ENCODE data around the gene ITGA2B.

ITGA2B gene

DNA sequence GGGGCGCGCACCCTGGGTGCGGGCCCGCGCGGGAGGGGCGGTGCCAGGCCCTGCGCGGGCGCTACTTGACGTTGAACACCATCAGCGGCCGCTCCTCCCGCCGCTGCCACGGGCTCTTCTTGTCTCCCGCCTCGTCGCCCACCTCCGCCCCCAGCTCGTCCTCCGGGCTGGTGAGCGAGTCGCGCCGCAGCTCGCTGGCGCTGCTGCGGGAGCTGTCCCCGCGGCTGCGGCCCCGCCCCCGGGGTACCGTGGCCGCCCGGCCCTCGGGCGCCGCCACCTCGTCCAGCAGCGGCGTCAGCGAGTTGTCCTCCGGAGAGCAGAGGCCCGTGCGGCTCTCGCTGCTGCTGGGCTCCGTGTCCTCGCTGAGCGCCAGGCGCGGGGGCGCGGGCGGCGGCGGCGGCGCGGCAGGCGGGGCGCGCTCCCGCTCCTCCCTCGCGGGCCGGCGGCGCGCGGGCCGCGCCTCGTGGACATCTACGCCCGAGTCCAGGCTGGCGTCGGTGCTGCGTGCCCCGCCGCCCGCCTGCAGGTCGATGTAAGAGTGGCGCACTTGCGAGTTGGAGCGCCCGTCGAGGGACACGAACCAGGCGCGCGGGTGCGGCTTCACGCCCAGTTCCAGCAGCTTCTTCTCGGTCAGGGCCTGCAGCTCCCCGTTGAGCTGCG lies 35.6 kb downstream of the ITGA2B start:
- H3K4me3 ChIP-seq (ENCODE audit: low read depth, low read length): no peak overlapping the region
- in situ Hi-C loops (cut with HindIII; ENCODE audit: low sequenced_read_pairs): loop anchor here (25.0 kb wide), 1 partner anchor 283 kb away; no protein-coding TSS in a partner anchor
- TF ChIP-seq, protein P1, sequence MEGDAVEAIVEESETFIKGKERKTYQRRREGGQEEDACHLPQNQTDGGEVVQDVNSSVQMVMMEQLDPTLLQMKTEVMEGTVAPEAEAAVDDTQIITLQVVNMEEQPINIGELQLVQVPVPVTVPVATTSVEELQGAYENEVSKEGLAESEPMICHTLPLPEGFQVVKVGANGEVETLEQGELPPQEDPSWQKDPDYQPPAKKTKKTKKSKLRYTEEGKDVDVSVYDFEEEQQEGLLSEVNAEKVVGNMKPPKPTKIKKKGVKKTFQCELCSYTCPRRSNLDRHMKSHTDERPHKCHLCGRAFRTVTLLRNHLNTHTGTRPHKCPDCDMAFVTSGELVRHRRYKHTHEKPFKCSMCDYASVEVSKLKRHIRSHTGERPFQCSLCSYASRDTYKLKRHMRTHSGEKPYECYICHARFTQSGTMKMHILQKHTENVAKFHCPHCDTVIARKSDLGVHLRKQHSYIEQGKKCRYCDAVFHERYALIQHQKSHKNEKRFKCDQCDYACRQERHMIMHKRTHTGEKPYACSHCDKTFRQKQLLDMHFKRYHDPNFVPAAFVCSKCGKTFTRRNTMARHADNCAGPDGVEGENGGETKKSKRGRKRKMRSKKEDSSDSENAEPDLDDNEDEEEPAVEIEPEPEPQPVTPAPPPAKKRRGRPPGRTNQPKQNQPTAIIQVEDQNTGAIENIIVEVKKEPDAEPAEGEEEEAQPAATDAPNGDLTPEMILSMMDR (IDR thresholded peaks at IDR 0.05; ENCODE audit: low read depth, low read length, missing control alignments): no peak
- DNase-seq (ENCODE audit: low read depth): no peak

DNA sequence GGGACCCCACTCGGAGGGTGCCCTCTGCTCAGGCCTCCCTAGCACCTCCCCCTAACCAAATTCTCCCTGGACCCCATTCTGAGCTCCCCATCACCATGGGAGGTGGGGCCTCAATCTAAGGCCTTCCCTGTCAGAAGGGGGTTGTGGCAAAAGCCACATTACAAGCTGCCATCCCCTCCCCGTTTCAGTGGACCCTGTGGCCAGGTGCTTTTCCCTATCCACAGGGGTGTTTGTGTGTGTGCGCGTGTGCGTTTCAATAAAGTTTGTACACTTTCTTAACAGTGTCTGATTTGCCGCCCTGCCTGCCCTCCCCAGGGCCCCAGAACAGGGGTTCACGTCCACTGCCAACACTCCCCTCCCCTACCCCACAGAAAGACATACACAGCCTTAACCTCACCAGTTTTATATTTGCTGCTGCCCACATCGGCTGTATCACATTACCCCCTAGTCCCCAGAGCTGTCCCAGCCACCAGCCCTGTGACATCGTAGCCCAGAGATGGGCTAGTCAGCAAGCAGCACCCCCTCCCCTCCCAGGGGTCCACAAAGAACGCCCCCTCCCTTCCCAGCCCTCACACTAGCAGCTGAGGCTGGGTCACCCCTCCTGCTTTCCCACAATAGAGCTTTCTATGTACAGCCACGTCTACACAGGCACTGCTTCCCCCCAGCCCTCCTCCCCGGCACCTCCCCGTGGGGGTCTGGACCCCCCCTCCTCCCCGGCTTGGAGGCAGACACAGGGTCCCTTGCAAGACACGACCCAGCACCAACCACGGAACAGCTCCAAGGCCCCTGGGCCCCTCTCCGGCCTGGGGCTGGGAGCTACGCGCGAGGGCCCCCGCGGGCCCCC lies 36.4 kb downstream of the ITGA2B start:
- no peak for DNase-seq (ENCODE audit: low read depth)
- TF ChIP-seq, protein P1 (IDR thresholded peaks at IDR 0.05; ENCODE audit: low read depth, low read length, missing control alignments): no peak
- in situ Hi-C loops (cut with HindIII; ENCODE audit: low sequenced_read_pairs): loop anchor here (25.0 kb wide), 1 partner anchor 284 kb away; no protein-coding TSS in a partner anchor
- no peak overlapping the region for H3K4me3 ChIP-seq (ENCODE audit: low read depth, low read length)

DNA sequence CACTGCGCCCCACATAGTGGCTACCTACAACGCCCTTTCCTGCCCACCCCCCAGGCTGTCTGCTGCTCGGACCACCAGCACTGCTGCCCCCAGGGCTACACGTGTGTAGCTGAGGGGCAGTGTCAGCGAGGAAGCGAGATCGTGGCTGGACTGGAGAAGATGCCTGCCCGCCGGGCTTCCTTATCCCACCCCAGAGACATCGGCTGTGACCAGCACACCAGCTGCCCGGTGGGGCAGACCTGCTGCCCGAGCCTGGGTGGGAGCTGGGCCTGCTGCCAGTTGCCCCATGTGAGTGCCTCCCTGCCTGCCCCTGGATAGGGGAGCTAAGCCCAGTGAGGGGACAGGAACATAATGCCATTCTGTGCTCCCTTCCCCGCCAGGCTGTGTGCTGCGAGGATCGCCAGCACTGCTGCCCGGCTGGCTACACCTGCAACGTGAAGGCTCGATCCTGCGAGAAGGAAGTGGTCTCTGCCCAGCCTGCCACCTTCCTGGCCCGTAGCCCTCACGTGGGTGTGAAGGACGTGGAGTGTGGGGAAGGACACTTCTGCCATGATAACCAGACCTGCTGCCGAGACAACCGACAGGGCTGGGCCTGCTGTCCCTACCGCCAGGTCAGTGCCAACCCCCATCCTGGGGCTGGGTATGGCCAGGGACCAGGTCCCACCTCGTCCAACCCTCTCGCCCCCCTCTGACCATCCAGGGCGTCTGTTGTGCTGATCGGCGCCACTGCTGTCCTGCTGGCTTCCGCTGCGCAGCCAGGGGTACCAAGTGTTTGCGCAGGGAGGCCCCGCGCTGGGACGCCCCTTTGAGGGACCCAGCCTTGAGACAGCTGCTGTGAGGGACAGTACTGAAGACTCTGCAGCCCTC lies 37.3 kb downstream of the ITGA2B start:
- DNase-seq (ENCODE audit: low read depth): no peak

DNA sequence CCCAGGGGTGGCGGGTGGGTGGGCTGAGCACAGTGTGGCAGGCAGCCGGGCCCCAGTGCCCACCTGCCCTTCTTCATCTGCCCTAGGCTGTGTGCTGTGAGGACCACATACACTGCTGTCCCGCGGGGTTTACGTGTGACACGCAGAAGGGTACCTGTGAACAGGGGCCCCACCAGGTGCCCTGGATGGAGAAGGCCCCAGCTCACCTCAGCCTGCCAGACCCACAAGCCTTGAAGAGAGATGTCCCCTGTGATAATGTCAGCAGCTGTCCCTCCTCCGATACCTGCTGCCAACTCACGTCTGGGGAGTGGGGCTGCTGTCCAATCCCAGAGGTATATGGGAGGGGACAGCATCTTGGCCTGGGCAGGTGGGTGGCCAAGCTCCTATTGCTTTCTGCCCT lies 38.0 kb downstream of the ITGA2B start:
- TF ChIP-seq, protein P1 (IDR thresholded peaks at IDR 0.05; ENCODE audit: low read depth, low read length, missing control alignments): no peak
- DNase-seq (ENCODE audit: low read depth): no peak
- in situ Hi-C loops (cut with HindIII; ENCODE audit: low sequenced_read_pairs): loop anchor here (25.0 kb wide), 1 partner anchor 286 kb away; no protein-coding TSS in a partner anchor
- no peak overlapping the region for H3K4me3 ChIP-seq (ENCODE audit: low read depth, low read length)

More for the DNA sequence above, 37.3 kb downstream of the ITGA2B start:
- H3K4me3 ChIP-seq (ENCODE audit: low read depth, low read length): no peak overlapping the region
- in situ Hi-C loops (cut with HindIII; ENCODE audit: low sequenced_read_pairs): loop anchor here (25.0 kb wide), 1 partner anchor 285 kb away; no protein-coding TSS in a partner anchor
- TF ChIP-seq, protein P1 (IDR thresholded peaks at IDR 0.05; ENCODE audit: low read depth, low read length, missing control alignments): no peak

DNA sequence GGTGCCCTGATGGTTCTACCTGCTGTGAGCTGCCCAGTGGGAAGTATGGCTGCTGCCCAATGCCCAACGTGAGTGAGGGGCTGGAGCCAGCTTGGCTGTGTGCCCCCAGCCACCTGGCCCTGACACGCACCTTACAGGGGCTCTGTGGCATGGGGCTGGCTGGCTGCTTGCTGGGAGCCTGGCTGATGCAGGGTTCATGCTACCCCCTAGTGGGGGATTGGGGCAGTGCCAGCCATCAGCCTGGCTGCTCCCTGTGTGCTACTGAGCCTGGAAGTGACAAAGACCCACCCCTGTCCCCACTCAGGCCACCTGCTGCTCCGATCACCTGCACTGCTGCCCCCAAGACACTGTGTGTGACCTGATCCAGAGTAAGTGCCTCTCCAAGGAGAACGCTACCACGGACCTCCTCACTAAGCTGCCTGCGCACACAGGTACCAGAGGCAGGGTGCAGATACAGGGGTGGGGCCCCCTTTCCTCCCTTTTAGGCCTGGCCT lies 38.7 kb downstream of the ITGA2B start:
- peak; percentile 18 for DNase-seq (ENCODE audit: low read depth)
- in situ Hi-C loops (cut with HindIII; ENCODE audit: low sequenced_read_pairs): loop anchor here (25.0 kb wide), 1 partner anchor 287 kb away; no protein-coding TSS in a partner anchor
- no peak overlapping the region for H3K4me3 ChIP-seq (ENCODE audit: low read depth, low read length)
- TF ChIP-seq, protein P1 (IDR thresholded peaks at IDR 0.05; ENCODE audit: low read depth, low read length, missing control alignments): peak; percentile 60
